Stomach (tissue), 4 donors: ENCODE measurements around the gene TMEM213.

ENCODE experiments used
- EP300 ChIP-seq: sonication (generic); formaldehyde crosslinking; IDR thresholded peaks from one replicate; pipeline ENCODE4 v1.6.1; 2017; ENCODE audit warnings: antibody characterized with exemption
- POLR2A ChIP-seq, 4 donors: fragments of 450-650 bp; IDR thresholded peaks; one replicate each; pipeline ENCODE4 v1.6.1; 2016; ENCODE audit warnings: antibody characterized with exemption in 4 of 4, control low read depth in 2 of 4, mild to moderate bottlenecking in 1 of 4, moderate library complexity in 1 of 4
- POLR2AphosphoS5 ChIP-seq, 3 donors: sonication (generic); formaldehyde crosslinking; IDR thresholded peaks; one replicate each; pipeline ENCODE4 v1.6.1; 2016; ENCODE audit warnings: antibody characterized with exemption in 3 of 3
- TF ChIP-seq, protein P1 (sequence below), 7 experiments: fragments of 450-650 bp in 4 of 7; fragments of 200-600 bp in 3 of 7; sonication (generic) in 3 of 7; IDR thresholded peaks; one replicate each; pipeline ENCODE4 v1.5.1; 2016 to 2019; ENCODE audit warnings: antibody characterized with exemption in 7 of 7, control low read depth in 2 of 7, mild to moderate bottlenecking in 1 of 7

DNA sequence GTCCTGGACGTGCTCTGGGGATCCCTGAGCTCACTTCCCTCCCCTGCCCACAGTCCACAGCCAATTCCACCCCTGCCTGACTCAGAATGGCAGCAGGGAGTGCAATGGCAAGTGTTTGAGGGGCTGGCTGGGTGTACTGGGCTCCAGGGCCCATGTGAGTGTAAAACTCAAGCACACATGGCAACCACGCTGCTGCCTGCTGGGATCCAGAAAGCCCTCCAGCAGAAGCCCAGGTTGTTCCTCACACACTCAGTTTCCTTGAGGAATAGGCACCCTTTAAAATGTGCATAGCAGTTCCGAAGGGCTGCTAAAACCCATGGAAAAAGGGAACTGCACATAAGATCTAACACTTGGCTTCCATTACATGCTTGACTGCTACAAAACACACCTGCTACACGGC is 11.6 kb downstream of the TMEM213 start:
- TF ChIP-seq EP300 (no peak), POLR2A (IDR thresholded peaks at IDR 0.05) (no peak), POLR2AphosphoS5 (IDR thresholded peaks at IDR 0.05) (no peak)
- TF ChIP-seq, protein P1, sequence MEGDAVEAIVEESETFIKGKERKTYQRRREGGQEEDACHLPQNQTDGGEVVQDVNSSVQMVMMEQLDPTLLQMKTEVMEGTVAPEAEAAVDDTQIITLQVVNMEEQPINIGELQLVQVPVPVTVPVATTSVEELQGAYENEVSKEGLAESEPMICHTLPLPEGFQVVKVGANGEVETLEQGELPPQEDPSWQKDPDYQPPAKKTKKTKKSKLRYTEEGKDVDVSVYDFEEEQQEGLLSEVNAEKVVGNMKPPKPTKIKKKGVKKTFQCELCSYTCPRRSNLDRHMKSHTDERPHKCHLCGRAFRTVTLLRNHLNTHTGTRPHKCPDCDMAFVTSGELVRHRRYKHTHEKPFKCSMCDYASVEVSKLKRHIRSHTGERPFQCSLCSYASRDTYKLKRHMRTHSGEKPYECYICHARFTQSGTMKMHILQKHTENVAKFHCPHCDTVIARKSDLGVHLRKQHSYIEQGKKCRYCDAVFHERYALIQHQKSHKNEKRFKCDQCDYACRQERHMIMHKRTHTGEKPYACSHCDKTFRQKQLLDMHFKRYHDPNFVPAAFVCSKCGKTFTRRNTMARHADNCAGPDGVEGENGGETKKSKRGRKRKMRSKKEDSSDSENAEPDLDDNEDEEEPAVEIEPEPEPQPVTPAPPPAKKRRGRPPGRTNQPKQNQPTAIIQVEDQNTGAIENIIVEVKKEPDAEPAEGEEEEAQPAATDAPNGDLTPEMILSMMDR (IDR thresholded peaks at IDR 0.05), result no peak
